Esophagus squamous epithelium (tissue), 5 donors: Measurements from ENCODE around the gene PRDM5. TPM values are rescaled to one million over a fixed set of nuclear protein-coding genes. Genes with fewer than 3 reads are reported as not detected.

Source experiments
- DNase-seq: peaks from one replicate; lab custom pipeline; 2025; lab: John Stamatoyannopoulos, UW
- H3K27ac ChIP-seq, 4 donors: fragments of 200-600 bp; sonication (generic); one replicate each; pipeline ENCODE4 v1.5.1; 2016 to 2019; ENCODE audit warnings: mild to moderate bottlenecking in 1 of 4
- H3K27me3 ChIP-seq, 4 donors: fragments of 200-600 bp; sonication (generic); 1 replicate in 3 of 4; 2 replicates in 1 of 4; pipeline versions ENCODE4 v1.5.1 to v1.6.0; 2017 to 2021; ENCODE audit warnings: antibody characterized with exemption in 1 of 4
- H3K36me3 ChIP-seq, 3 donors: fragments of 200-600 bp; sonication (generic); one replicate each; pipeline ENCODE4 v1.5.1; 2016 to 2019
- H3K4me1 ChIP-seq, 3 donors: fragments of 200-600 bp; sonication (generic); one replicate each; pipeline ENCODE4 v1.5.1; 2017 to 2019
- H3K4me3 ChIP-seq, 4 donors: fragments of 200-600 bp; sonication (generic); 1 replicate in 3 of 4; 2 replicates in 1 of 4; pipeline ENCODE4 v1.5.1; 2016 to 2019; ENCODE audit warnings: mild to moderate bottlenecking in 2 of 4, moderate library complexity in 1 of 4
- H3K9me3 ChIP-seq, 3 donors: fragments of 200-600 bp; sonication (generic); one replicate each; pipeline ENCODE4 v1.5.1; 2016 to 2019
- CTCF ChIP-seq, 6 experiments: fragments of 450-650 bp in 4 of 6; fragments of 200-600 bp in 2 of 6; sonication (generic) in 2 of 6; IDR thresholded peaks; one replicate each; pipeline ENCODE4 v1.5.1; 2016 to 2019; ENCODE audit warnings: antibody characterized with exemption in 6 of 6, mild to moderate bottlenecking in 4 of 6, moderate library complexity in 4 of 6
- POLR2A ChIP-seq, 4 donors: fragments of 450-650 bp; IDR thresholded peaks; one replicate each; pipeline ENCODE4 v1.6.1; 2017; ENCODE audit warnings: antibody characterized with exemption in 4 of 4, mild to moderate bottlenecking in 4 of 4, moderate library complexity in 3 of 4
- WGBS, 2 donors: methylation state at CpG; one replicate each; pipeline ENCODE4 v1.1.5; 2018; 5-methylcytosine and 5-hydroxymethylcytosine counted together
- intact Hi-C: fragments of 100-400 bp; cut with DNase I; formaldehyde crosslinking; loops from one replicate; pipeline ENCODE4 v1.15.0; 2022
- total RNA-seq, 4 donors: library from RNA; depleted of rRNA; stranded (reverse); fragments of >200 nt; gene quantifications; one replicate each; pipeline ENCODE4 v1.1.0, GENCODE V29; 2016
- donor health status: DM: yes; HTN: yes; CAD: no.

The PRDM5 gene
- total RNA-seq, 4 donors from 2014 or later, result 3.3 to 16.8 (median 6.2) TPM

- Histone ChIP-seq H3K36me3 (no peaks in the 10 kb centered on the region), H3K27me3 (no peaks in the 10 kb centered on the region), H3K27ac (no peak overlapping the region), H3K4me1 (no peaks in the 10 kb centered on the region), H3K4me3 (no peak overlapping the region), H3K9me3 (no peaks in the 10 kb centered on the region)
- DNase-seq, result no peak
- TF ChIP-seq CTCF (IDR thresholded peaks at IDR 0.05) (no peak), POLR2A (IDR thresholded peaks at IDR 0.05) (no peak)
- intact Hi-C loops, result no loop called here
- 66 to 68% methylated on average over 3 of the region's 3 CpGs for WGBS, 2 donors
These were observed 52.2 kb downstream of the PRDM5 start for GRCh38 chr4:120870279-120870673.

GRCh38 chr4:120869613-120870278, 52.8 kb downstream of the PRDM5 start:
- TF ChIP-seq CTCF (IDR thresholded peaks at IDR 0.05) (no peak), POLR2A (IDR thresholded peaks at IDR 0.05) (no peak)
- intact Hi-C loops, result no loop called here
- WGBS, 2 donors, result 62 to 71% methylated on average over 5 of the region's 5 CpGs

GRCh38 chr4:120867506-120867905, 55.0 kb downstream of the PRDM5 start:
- intact Hi-C loops, result no loop called here
- no peaks in the 10 kb centered on the region for H3K27me3 ChIP-seq
- no peak overlapping the region for H3K27ac ChIP-seq

More at GRCh38 chr4:120869613-120870278, 52.8 kb downstream of the PRDM5 start:
- no peak for DNase-seq
- H3K4me1 ChIP-seq, result no peaks in the 10 kb centered on the region
- H3K9me3 ChIP-seq, result no peaks in the 10 kb centered on the region
- H3K4me3 ChIP-seq, result no peak overlapping the region
- no peak overlapping the region for H3K27ac ChIP-seq
- H3K36me3 ChIP-seq, result no peaks in the 10 kb centered on the region
- no peaks in the 10 kb centered on the region for H3K27me3 ChIP-seq

GRCh38 chr4:120865985-120866384, 56.5 kb downstream of the PRDM5 start:
- H3K27ac ChIP-seq, result no peak overlapping the region
- no peaks in the 10 kb centered on the region for H3K9me3 ChIP-seq
- no peaks in the 10 kb centered on the region for H3K27me3 ChIP-seq
- H3K4me1 ChIP-seq, result no peaks in the 10 kb centered on the region
- no peak for DNase-seq
- intact Hi-C loops, result no loop called here
- no peak for TF ChIP-seq CTCF (IDR thresholded peaks at IDR 0.05)
- TF ChIP-seq POLR2A (IDR thresholded peaks at IDR 0.05), result no peak
- H3K4me3 ChIP-seq, result no peak overlapping the region
- H3K36me3 ChIP-seq, result no peaks in the 10 kb centered on the region
- 28 to 33% methylated on average over 1 of the region's 1 CpG for WGBS, 2 donors

More at GRCh38 chr4:120867506-120867905, 55.0 kb downstream of the PRDM5 start:
- H3K4me3 ChIP-seq, result no peak overlapping the region
- DNase-seq, result no peak
- TF ChIP-seq POLR2A (IDR thresholded peaks at IDR 0.05) (no peak), CTCF (IDR thresholded peaks at IDR 0.05) (no peak)
- no peaks in the 10 kb centered on the region for H3K4me1 ChIP-seq
- H3K9me3 ChIP-seq, result no peaks in the 10 kb centered on the region
- no peaks in the 10 kb centered on the region for H3K36me3 ChIP-seq

- 75 to 78% methylated on average over 2 of the region's 2 CpGs for WGBS, 2 donors
- Histone ChIP-seq H3K36me3 (no peaks in the 10 kb centered on the region), H3K4me3 (no peak overlapping the region), H3K27ac (no peak overlapping the region), H3K27me3 (no peaks in the 10 kb centered on the region), H3K9me3 (no peaks in the 10 kb centered on the region), H3K4me1 (no peaks in the 10 kb centered on the region)
- intact Hi-C loops, result no loop called here
- TF ChIP-seq POLR2A (IDR thresholded peaks at IDR 0.05) (no peak), CTCF (IDR thresholded peaks at IDR 0.05) (no peak)
- DNase-seq, result no peak
These were observed 57.6 kb downstream of the PRDM5 start for GRCh38 chr4:120864969-120865368.
